Fibroblast of the aortic adventitia (primary cell): Measurements from ENCODE around the gene MX1. TPM values are rescaled to one million over a fixed set of nuclear protein-coding genes. Genes with fewer than 3 reads are reported as not detected.

Experiments
- DNase-seq: peaks from one replicate; pipeline ENCODE4 v3.0.0-alpha.2; 2010; ENCODE audit warnings: low read depth
- H3K4me3 ChIP-seq: 2 replicates; pipeline ENCODE4 v1.5.1; 2011; ENCODE audit warnings: low read depth, mild to moderate bottlenecking, control low read depth, low read length, moderate library complexity
- total RNA-seq: library from RNA; depleted of rRNA; stranded (reverse); fragments of >200 nt; gene quantifications from 2 replicates; pipeline ENCODE4 v1.2.3, GENCODE V29; 2012; ENCODE audit warnings: low replicate concordance
- TF ChIP-seq, protein P1 (sequence below): IDR thresholded peaks from 2 replicates; pipeline ENCODE4 v1.5.1; 2011; ENCODE audit warnings: mild to moderate bottlenecking, low read length, control low read depth, inconsistent platforms; ENCODE audit not compliant: insufficient read depth

Gene MX1
- total RNA-seq, 1 donor = 3.2 TPM

DNA sequence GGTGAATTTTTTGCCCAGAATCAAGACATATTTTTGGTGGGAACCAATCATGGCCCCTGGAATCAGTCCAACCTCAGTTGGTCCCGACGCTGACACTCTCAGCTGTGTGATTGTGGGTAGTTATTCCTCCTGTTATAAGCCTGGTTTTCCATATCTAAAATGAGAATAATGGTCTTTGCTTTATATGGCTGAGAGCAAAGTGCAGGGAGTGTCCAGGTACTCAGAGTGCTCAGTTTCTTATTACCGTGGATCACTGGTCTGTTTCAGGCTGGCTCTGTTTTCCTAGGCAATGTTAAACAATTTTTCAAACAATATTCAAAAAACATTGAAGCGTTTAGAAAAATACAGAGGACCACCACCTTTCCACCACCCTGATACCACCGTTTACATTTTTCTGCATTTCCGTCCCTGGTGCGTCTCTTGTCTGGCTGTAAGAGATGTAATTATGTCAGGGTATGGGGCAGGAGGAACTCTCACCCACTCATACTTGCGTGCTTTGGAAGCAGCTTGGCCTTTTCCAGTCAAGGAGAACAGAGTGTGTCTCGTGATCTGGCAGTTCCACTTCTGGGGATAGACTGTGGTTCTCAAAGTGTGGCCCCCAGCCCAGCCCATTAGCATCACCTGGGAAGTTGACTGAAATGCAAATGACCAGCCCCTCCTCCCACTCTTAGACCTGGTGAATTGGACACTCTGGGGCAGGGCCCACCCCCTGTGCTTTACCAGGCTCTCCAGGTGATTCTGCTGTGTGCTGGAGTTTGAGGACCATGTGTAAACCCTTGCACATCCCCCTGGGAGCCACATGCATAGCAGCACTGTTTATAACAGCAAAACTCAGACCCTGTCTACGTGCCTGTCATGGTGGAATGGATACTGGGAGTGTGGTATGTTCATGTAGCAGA lies 6.8 kb downstream of the MX1 start:
- no peak overlapping the region for H3K4me3 ChIP-seq
- TF ChIP-seq, protein P1, sequence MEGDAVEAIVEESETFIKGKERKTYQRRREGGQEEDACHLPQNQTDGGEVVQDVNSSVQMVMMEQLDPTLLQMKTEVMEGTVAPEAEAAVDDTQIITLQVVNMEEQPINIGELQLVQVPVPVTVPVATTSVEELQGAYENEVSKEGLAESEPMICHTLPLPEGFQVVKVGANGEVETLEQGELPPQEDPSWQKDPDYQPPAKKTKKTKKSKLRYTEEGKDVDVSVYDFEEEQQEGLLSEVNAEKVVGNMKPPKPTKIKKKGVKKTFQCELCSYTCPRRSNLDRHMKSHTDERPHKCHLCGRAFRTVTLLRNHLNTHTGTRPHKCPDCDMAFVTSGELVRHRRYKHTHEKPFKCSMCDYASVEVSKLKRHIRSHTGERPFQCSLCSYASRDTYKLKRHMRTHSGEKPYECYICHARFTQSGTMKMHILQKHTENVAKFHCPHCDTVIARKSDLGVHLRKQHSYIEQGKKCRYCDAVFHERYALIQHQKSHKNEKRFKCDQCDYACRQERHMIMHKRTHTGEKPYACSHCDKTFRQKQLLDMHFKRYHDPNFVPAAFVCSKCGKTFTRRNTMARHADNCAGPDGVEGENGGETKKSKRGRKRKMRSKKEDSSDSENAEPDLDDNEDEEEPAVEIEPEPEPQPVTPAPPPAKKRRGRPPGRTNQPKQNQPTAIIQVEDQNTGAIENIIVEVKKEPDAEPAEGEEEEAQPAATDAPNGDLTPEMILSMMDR = no peak
- DNase-seq = no peak

DNA sequence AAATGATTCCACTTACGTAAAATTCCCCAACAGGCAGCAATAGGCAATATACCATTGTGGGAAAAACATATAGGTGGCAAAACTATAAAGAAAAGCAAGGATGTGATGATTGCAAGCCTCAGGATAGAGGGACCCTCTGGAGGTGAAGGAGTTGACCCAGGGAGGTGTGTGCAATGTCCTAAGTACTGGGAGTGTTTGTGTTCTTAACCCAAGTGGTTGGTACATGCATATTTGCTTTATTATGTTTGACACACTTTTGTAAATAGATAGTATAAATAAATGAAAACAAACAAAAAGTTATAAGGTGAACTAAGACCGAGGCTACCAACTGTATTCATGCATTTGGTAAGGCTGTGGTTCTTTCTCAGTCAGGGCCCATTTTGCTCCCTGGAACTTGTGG lies 7.5 kb downstream of the MX1 start:
- H3K4me3 ChIP-seq = no peak overlapping the region
- no peak for DNase-seq

DNA sequence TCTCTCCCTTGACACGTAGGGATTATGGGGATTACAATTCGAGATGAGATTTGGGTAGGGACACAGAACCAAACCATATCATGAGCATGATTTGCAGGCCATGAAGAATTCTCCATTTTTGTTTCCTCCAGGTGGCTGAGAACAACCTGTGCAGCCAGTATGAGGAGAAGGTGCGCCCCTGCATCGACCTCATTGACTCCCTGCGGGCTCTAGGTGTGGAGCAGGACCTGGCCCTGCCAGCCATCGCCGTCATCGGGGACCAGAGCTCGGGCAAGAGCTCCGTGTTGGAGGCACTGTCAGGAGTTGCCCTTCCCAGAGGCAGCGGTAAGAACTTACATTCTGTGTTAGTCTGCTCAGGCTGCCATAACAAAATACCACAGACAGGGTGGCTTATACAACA lies 9.7 kb downstream of the MX1 start:
- no peak for DNase-seq
- no peak overlapping the region for H3K4me3 ChIP-seq
- TF ChIP-seq, protein P1 = no peak

More for the DNA sequence above, 7.5 kb downstream of the MX1 start:
- TF ChIP-seq, protein P1 = no peak

DNA sequence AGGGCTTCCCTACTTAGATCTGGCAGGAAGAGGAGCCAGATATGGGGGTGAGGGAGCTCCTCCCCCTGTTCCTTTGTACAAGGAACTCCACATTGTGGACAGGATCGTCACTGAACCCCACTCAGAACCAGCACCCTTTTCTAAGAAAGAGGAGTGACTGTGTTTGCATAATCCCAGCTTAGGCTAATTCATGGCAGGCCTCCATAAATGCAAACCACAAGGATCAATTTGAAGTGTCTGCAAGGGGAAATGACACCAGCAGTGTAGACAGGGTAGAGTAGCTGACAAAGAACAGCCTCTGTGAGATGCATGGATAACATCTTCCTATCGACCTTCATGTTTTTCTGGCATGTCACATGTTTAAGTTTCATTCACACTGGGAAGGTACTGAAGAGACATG lies 11.7 kb downstream of the MX1 start:
- TF ChIP-seq, protein P1 = no peak
- H3K4me3 ChIP-seq = no peak overlapping the region
- no peak for DNase-seq

DNA sequence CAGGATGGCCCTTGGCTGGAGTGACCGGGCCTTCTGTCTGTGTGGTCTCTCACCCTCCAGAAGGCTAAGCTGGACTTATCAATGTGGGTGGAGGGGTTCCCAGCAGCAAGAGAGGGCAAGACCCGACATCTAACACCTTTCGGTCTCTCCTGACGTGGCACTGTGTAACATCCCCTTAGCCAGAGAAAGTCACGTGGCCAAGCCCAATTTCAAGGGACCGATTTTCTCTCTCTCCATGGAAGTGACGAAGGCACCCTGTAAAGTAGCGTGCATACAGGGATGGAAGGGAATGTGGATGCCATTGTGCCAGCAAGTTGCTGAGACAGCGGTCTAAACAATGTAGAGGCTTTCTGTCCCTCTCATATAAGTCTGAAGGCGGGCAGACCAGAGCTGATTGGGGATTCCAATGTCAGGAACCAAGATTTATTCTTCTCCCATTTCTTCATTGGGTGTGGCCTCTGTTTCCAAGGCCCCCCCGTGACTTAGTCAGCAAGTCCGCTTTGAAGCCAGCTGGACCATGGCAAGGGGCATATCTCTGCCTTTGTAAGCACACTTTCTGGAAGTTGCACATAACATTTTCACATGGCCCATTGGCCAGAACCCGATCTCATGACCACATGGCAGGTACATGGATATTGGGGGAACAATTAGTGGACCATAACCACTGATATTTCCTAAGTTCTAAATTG lies 12.5 kb downstream of the MX1 start:
- H3K4me3 ChIP-seq = no peak overlapping the region
- DNase-seq = no peak
- TF ChIP-seq, protein P1 = no peak

DNA sequence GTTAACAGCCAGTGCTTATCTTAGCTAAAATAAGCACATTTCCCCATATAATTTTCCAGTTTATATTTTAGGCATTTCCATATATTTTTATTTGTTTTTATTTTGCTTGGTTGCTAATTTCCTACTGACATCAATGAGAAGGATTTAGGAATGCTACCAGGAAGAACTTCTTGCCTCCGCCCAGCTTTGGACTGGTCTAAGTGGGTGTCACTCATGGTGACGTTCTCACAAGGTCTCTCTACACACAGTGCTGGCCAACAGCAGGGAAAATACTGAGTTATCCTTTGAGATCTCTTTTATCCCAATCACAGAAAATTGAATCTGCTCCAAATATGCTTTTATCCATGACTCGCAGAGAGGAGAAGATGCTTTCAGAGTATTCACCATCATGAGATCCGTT lies 13.2 kb downstream of the MX1 start:
- DNase-seq = peak; percentile 9
- H3K4me3 ChIP-seq = no peak overlapping the region
- TF ChIP-seq, protein P1 = no peak
